ENCODE measurements around the gene PDXP. TPM values are rescaled to one million over a fixed set of nuclear protein-coding genes. Genes with fewer than 3 reads are reported as not detected.

PDXP gene
- total RNA-seq, 1 donor from 2014 or later: 22.4 TPM

- H3K27ac Mint-ChIP-seq (ENCODE audit: unreplicated experiment): no peak overlapping the region
- peaks cover 13% of the 10 kb centered on the region for H3K4me1 Mint-ChIP-seq (ENCODE audit: low read depth, unreplicated experiment)
- peaks cover 28% of the 10 kb centered on the region for H3K79me2 ChIP-seq (ENCODE audit: insufficient read depth, low read length)
- no peaks in the 10 kb centered on the region for H3K27me3 Mint-ChIP-seq (ENCODE audit: low read depth, unreplicated experiment)
- DNase-seq (ENCODE audit: low read depth) (no peak), FAIRE-seq (no peak)
- TF ChIP-seq EZH2 (IDR thresholded peaks at IDR 0.05; ENCODE audit: insufficient read depth, low read length) (no peak), CTCF (IDR thresholded peaks at IDR 0.05; ENCODE audit: insufficient read depth, low read depth, low read length) (no peak)
- no peaks in the 10 kb centered on the region for H3K27me3 ChIP-seq (ENCODE audit: insufficient read depth, low read length)
- no peaks in the 10 kb centered on the region for H3K9me3 ChIP-seq (ENCODE audit: insufficient read depth, low read depth, low read length)
- peaks cover 17% of the 10 kb centered on the region for H3K36me3 ChIP-seq (ENCODE audit: insufficient read depth, low read length)
- no peak overlapping the region for H3K4me3 ChIP-seq (ENCODE audit: insufficient read depth, low read depth, low read length)
- no peak overlapping the region for H3K27ac ChIP-seq (ENCODE audit: low read depth, low read length)
- H2AFZ ChIP-seq (ENCODE audit: low read depth, low read length): no peak overlapping the region
- H3K4me2 ChIP-seq (ENCODE audit: low read length): peak overlapping the region; percentile 31
- peaks cover 2% of the 10 kb centered on the region for H3K36me3 Mint-ChIP-seq (ENCODE audit: low read depth, unreplicated experiment)
- H3K9me3 Mint-ChIP-seq (ENCODE audit: unreplicated experiment): no peaks in the 10 kb centered on the region
- peaks cover 55% of the 10 kb centered on the region for H4K20me1 ChIP-seq (ENCODE audit: insufficient read depth, low read length)
- no peak overlapping the region for H3K4me3 Mint-ChIP-seq (ENCODE audit: unreplicated experiment)
- peaks cover 25% of the 10 kb centered on the region for H3K4me1 ChIP-seq (ENCODE audit: insufficient read depth, low read length)
- peak overlapping the region; percentile 4 for H3K9ac ChIP-seq (ENCODE audit: low read length)
Observed at GRCh38 chr22:37679670-37680069, 21.1 kb downstream of the PDXP start.

- Histone ChIP-seq H2AFZ (ENCODE audit: low read depth, low read length) (no peak overlapping the region), H3K36me3 (ENCODE audit: insufficient read depth, low read length) (peaks cover 17% of the 10 kb centered on the region), H3K4me2 (ENCODE audit: low read length) (peak overlapping the region; percentile 31), H3K79me2 (ENCODE audit: insufficient read depth, low read length) (peaks cover 28% of the 10 kb centered on the region), H3K27ac (ENCODE audit: low read depth, low read length) (no peak overlapping the region), H3K27me3 (ENCODE audit: insufficient read depth, low read length) (no peaks in the 10 kb centered on the region), H3K4me1 (ENCODE audit: insufficient read depth, low read length) (peaks cover 20% of the 10 kb centered on the region), H3K9me3 (ENCODE audit: insufficient read depth, low read depth, low read length) (no peaks in the 10 kb centered on the region), H3K4me3 (ENCODE audit: insufficient read depth, low read depth, low read length) (no peak overlapping the region), H3K9ac (ENCODE audit: low read length) (no peak overlapping the region), H4K20me1 (ENCODE audit: insufficient read depth, low read length) (peaks cover 55% of the 10 kb centered on the region)
- TF ChIP-seq CTCF (IDR thresholded peaks at IDR 0.05; ENCODE audit: insufficient read depth, low read depth, low read length) (no peak), EZH2 (IDR thresholded peaks at IDR 0.05; ENCODE audit: insufficient read depth, low read length) (no peak)
- no peaks in the 10 kb centered on the region for H3K27me3 Mint-ChIP-seq (ENCODE audit: low read depth, unreplicated experiment)
- H3K4me1 Mint-ChIP-seq (ENCODE audit: low read depth, unreplicated experiment): peaks cover 13% of the 10 kb centered on the region
- no peak overlapping the region for H3K4me3 Mint-ChIP-seq (ENCODE audit: unreplicated experiment)
- DNase-seq (ENCODE audit: low read depth) (no peak), FAIRE-seq (no peak)
- no peak overlapping the region for H3K27ac Mint-ChIP-seq (ENCODE audit: unreplicated experiment)
- no peaks in the 10 kb centered on the region for H3K9me3 Mint-ChIP-seq (ENCODE audit: unreplicated experiment)
- peaks cover 2% of the 10 kb centered on the region for H3K36me3 Mint-ChIP-seq (ENCODE audit: low read depth, unreplicated experiment)
Observed at GRCh38 chr22:37680191-37680851, 21.8 kb downstream of the PDXP start.

GRCh38 chr22:37681001-37681424, 22.5 kb downstream of the PDXP start:
- TF ChIP-seq EZH2 (IDR thresholded peaks at IDR 0.05; ENCODE audit: insufficient read depth, low read length) (no peak), CTCF (IDR thresholded peaks at IDR 0.05; ENCODE audit: insufficient read depth, low read depth, low read length) (no peak)
- Mint-ChIP-seq H3K4me3 (ENCODE audit: unreplicated experiment) (no peak overlapping the region), H3K4me1 (ENCODE audit: low read depth, unreplicated experiment) (peaks cover 13% of the 10 kb centered on the region), H3K27ac (ENCODE audit: unreplicated experiment) (no peak overlapping the region), H3K27me3 (ENCODE audit: low read depth, unreplicated experiment) (no peaks in the 10 kb centered on the region), H3K36me3 (ENCODE audit: low read depth, unreplicated experiment) (peaks cover 2% of the 10 kb centered on the region), H3K9me3 (ENCODE audit: unreplicated experiment) (no peaks in the 10 kb centered on the region)
- H3K9me3 ChIP-seq (ENCODE audit: insufficient read depth, low read depth, low read length): no peaks in the 10 kb centered on the region
- peaks cover 17% of the 10 kb centered on the region for H3K36me3 ChIP-seq (ENCODE audit: insufficient read depth, low read length)
- H3K4me2 ChIP-seq (ENCODE audit: low read length): peak overlapping the region; percentile 3
- no peak overlapping the region for H2AFZ ChIP-seq (ENCODE audit: low read depth, low read length)
- no peaks in the 10 kb centered on the region for H3K27me3 ChIP-seq (ENCODE audit: insufficient read depth, low read length)
- peak; percentile 55 for DNase-seq (ENCODE audit: low read depth)
- H3K4me1 ChIP-seq (ENCODE audit: insufficient read depth, low read length): peaks cover 20% of the 10 kb centered on the region
- no peak overlapping the region for H3K4me3 ChIP-seq (ENCODE audit: insufficient read depth, low read depth, low read length)
- peaks cover 22% of the 10 kb centered on the region for H3K79me2 ChIP-seq (ENCODE audit: insufficient read depth, low read length)
- H3K9ac ChIP-seq (ENCODE audit: low read length): no peak overlapping the region
- H4K20me1 ChIP-seq (ENCODE audit: insufficient read depth, low read length): peaks cover 50% of the 10 kb centered on the region
- no peak overlapping the region for H3K27ac ChIP-seq (ENCODE audit: low read depth, low read length)
- FAIRE-seq: no peak
